ENCODE measurements around the gene GUCY2C. TPM values are rescaled to one million over a fixed set of nuclear protein-coding genes. Genes with fewer than 3 reads are reported as not detected.

GUCY2C gene
- total RNA-seq, 1 experiment from 2014 or later, result 1.9 TPM

DNA sequence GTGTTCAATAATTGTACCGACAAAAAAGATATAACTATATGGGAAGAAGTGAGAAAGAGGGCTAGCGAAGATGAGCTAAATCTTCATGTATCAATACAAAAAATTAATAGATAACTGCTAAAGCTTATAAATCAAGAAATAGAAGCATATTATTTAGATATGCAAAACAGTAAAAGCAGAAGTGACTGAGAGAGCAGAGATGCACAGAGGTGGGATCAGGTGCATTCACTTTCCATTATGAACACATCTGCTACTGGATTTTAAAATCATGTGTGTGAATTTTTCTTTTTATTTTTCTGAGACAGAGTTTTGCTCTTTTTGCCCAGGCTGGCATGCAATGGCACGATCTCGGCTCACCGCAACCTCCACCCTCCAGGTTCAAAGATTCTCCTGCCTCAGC, 33.4 kb downstream of the GUCY2C start:
- Mint-ChIP-seq H3K27me3 (ENCODE audit: low read depth) (no peaks in the 10 kb centered on the region), H3K4me1 (peaks cover 7 to 11% of the 10 kb centered on the region in 2 experiments), H3K27ac (no peak overlapping the region), H3K36me3 (ENCODE audit: insufficient read depth in 1 of 3, low read depth in 3 of 3) (no peaks in the 10 kb centered on the region; a peak in 1 of 7 replicates), H3K9me3 (no peaks in the 10 kb centered on the region), H3K4me3 (no peak overlapping the region)
- H4K91ac ChIP-seq (ENCODE audit: insufficient read length, low read depth, low read length), result no peak overlapping the region
- H4K20me1 ChIP-seq (ENCODE audit: control insufficient read depth, insufficient read depth, insufficient read length), result no peaks in the 10 kb centered on the region
- no peak for DNase-seq
- no peak overlapping the region for H3T11ph ChIP-seq (ENCODE audit: low read length)
- no peak overlapping the region for H2BK5ac ChIP-seq (ENCODE audit: insufficient read length, low read length)
- H3K14ac ChIP-seq (ENCODE audit: insufficient read depth, low read length), result no peak overlapping the region
- H2BK120ac ChIP-seq (ENCODE audit: low read depth, low read length, poor library complexity, severe bottlenecking), result no peak overlapping the region
- no peak overlapping the region for H3K56ac ChIP-seq (ENCODE audit: insufficient read length, low read depth, low read length)
- H3K79me1 ChIP-seq (ENCODE audit: insufficient read depth, low read depth, low read length, poor library complexity, severe bottlenecking), result no peaks in the 10 kb centered on the region
- no peaks in the 10 kb centered on the region for H3K79me2 ChIP-seq (ENCODE audit: insufficient read depth, low read length)
- no peak overlapping the region for H2AK5ac ChIP-seq (ENCODE audit: insufficient read length, low read length)
- TF ChIP-seq CTCF (conservative IDR thresholded peaks at IDR 0.05), result no peak
- no peak overlapping the region for H3K23ac ChIP-seq (ENCODE audit: insufficient read length, low read depth, low read length)
- peaks cover 6% of the 10 kb centered on the region; the same call in 1 of the 2 replicates for H3K4me1 ChIP-seq (ENCODE audit: insufficient read depth, low read length)
- no peak overlapping the region for H3K9ac ChIP-seq (ENCODE audit: extremely low read depth, insufficient read length, low read length)
- no peak overlapping the region for H2BK20ac ChIP-seq (ENCODE audit: low read depth, low read length, poor library complexity, severe bottlenecking)
- H4K5ac ChIP-seq (ENCODE audit: insufficient read length, low read depth, low read length), result no peak overlapping the region
- H2BK15ac ChIP-seq (ENCODE audit: low read depth, low read length), result no peak overlapping the region
- H3K4me2 ChIP-seq (ENCODE audit: insufficient read depth, insufficient read length, low read length), result no peak overlapping the region
- H2AFZ ChIP-seq (ENCODE audit: low read length), result no peak overlapping the region
- no peak overlapping the region for H3K18ac ChIP-seq (ENCODE audit: insufficient read length, low read depth, low read length)
- H3K9me3 ChIP-seq (ENCODE audit: control insufficient read depth, low read depth, low read length), result no peaks in the 10 kb centered on the region
- no peak overlapping the region for H2BK12ac ChIP-seq (ENCODE audit: insufficient read length, low read depth, low read length)
- no CpG with 5 or more reads among the region's 5 CpGs for WGBS (ENCODE audit: extremely low coverage, insufficient read length, low lambda C conversion rate)
- H3K23me2 ChIP-seq (ENCODE audit: insufficient read length, low read depth, low read length, poor library complexity, severe bottlenecking), result no peaks in the 10 kb centered on the region
- H3K27ac ChIP-seq (ENCODE audit: insufficient read length, low read depth, low read length), result no peak overlapping the region
- no peaks in the 10 kb centered on the region for H3K27me3 ChIP-seq (ENCODE audit: insufficient read depth, low read length)
- H3K4ac ChIP-seq (ENCODE audit: low read depth, low read length), result no peak overlapping the region
- no peak overlapping the region for H4K8ac ChIP-seq (replicated peaks; ENCODE audit: insufficient read length, low read depth, low read length)

Measured in H9 (cell line).